Measurements from ENCODE around the gene RBM24.

GRCh38 chr6:17265570-17265969, 15.6 kb upstream of the RBM24 start:
- TF ChIP-seq CTCF (IDR thresholded peaks at IDR 0.05; ENCODE audit: low read depth, low read length, missing input control), result no peak
- TF ChIP-seq TAF1 (conservative IDR thresholded peaks at IDR 0.05), result no peak
- no peak for TF ChIP-seq ATF3 (IDR thresholded peaks at IDR 0.05)
- TF ChIP-seq HNF4A (conservative IDR thresholded peaks at IDR 0.05), result no peak
- no peak for TF ChIP-seq REST (IDR thresholded peaks at IDR 0.05)
- TF ChIP-seq FOXA1 (IDR thresholded peaks at IDR 0.05), result no peak
- TF ChIP-seq ZBTB33 (IDR thresholded peaks at IDR 0.05), result no peak
- no peak for TF ChIP-seq JUND (IDR thresholded peaks at IDR 0.05)
- no peak for TF ChIP-seq RAD21 (IDR thresholded peaks at IDR 0.05)
- no peak for TF ChIP-seq MAX (IDR thresholded peaks at IDR 0.05)
